ENCODE data around the gene FTO. TPM values are rescaled to one million over a fixed set of nuclear protein-coding genes. Genes with fewer than 3 reads are reported as not detected.

The FTO gene
- total and polyA plus RNA-seq, 2 of the 13 experiments (the other 11 are each of a cell fraction or from before 2014, with no cell fraction given), result 41.6 to 55.8 TPM

- Histone ChIP-seq H3K4me2 (ENCODE audit: low read depth, low read length) (no peak overlapping the region), H3K27me3 (ENCODE audit: control insufficient read depth in 1 of 2, insufficient read depth in 2 of 2, low read length in 2 of 2) (no peaks in the 10 kb centered on the region), H3K36me3 (replicated peaks in 1 of 2; ENCODE audit: control insufficient read depth in 1 of 2, insufficient read depth in 2 of 2, low read length in 2 of 2) (peaks cover 0 to 2% of the 10 kb centered on the region in 2 experiments; a peak in 2 of 5 replicates), H3K9ac (ENCODE audit: insufficient read depth, low read depth, low read length) (no peak overlapping the region), H3K9me3 (ENCODE audit: low read length) (no peaks in the 10 kb centered on the region), H2AFZ (ENCODE audit: low read length) (no peak overlapping the region), H3K4me1 (ENCODE audit: insufficient read depth, low read length) (no peaks in the 10 kb centered on the region), H4K20me1 (ENCODE audit: insufficient read depth, low read length) (no peaks in the 10 kb centered on the region), H3K27ac (ENCODE audit: extremely low read length, insufficient read depth, low read length) (no peak overlapping the region), H3K79me2 (ENCODE audit: insufficient read depth, low read length) (no peaks in the 10 kb centered on the region), H3K4me3 (replicated peaks in 1 of 3; ENCODE audit: insufficient read depth in 1 of 3, low read depth in 2 of 3, low read length in 3 of 3) (no peak overlapping the region)
- intact Hi-C loops (cut with micrococcal nuclease; ENCODE audit: unreplicated experiment), result no loop called here
- ATAC-seq (no peak), DNase-seq (ENCODE audit: low spot score) (no peak), FAIRE-seq (no peak)
- TF ChIP-seq ELF3 (CRISPR knock-in tag; IDR thresholded peaks at IDR 0.05) (no peak), RFX5 (IDR thresholded peaks at IDR 0.05; ENCODE audit: low read depth, low read length) (no peak), ZNF720 (CRISPR knock-in tag; IDR thresholded peaks at IDR 0.05) (no peak), YEATS4 (CRISPR knock-in tag; IDR thresholded peaks at IDR 0.05; ENCODE audit: borderline replicate concordance) (no peak), FOXO4 (CRISPR knock-in tag; conservative IDR thresholded peaks at IDR 0.05) (no peak), THAP8 (CRISPR knock-in tag; IDR thresholded peaks at IDR 0.05; ENCODE audit: borderline replicate concordance) (no peak), ZNF576 (CRISPR knock-in tag; IDR thresholded peaks at IDR 0.05) (no peak), ZNF766 (CRISPR knock-in tag; IDR thresholded peaks at IDR 0.05; ENCODE audit: borderline replicate concordance) (no peak), ERF (CRISPR knock-in tag; IDR thresholded peaks at IDR 0.05) (no peak), KDM1A (CRISPR knock-in tag; IDR thresholded peaks at IDR 0.05) (no peak)
- POLR2A ChIA-PET, result no interaction called here
- no TSS peak for BruUV-seq (replicated peaks)
- 98% methylated on average over 2 of the region's 2 CpGs for WGBS (ENCODE audit: low lambda C conversion rate)
- in situ Hi-C loops (cut with HindIII; ENCODE audit: extremely low pct_ligation_motif_present, low pct_unique_long_range_greater_than_20kb), result no loop called here
- CTCF ChIA-PET (ENCODE audit: low intra/inter-chr PET ratio, low total read pairs), result no interaction called here
These were observed 49.0 kb upstream of the FTO start for GRCh38 chr16:53654946-53655345.
